ENCODE data around the gene CNIH3.

The CNIH3 gene

GRCh38 chr1:224666078-224666477, 50.0 kb downstream of the CNIH3 start:
- TF ChIP-seq MAX (IDR thresholded peaks at IDR 0.05; ENCODE audit: low read depth, low read length) (no peak), MYC (IDR thresholded peaks at IDR 0.05; ENCODE audit: low read depth, low read length) (no peak), CTCF (IDR thresholded peaks at IDR 0.05; ENCODE audit: low read depth, low read length) (no peak), POLR2A (IDR thresholded peaks at IDR 0.05; ENCODE audit: extremely low read depth, insufficient read length) (no peak)

GRCh38 chr1:224666913-224667312, 50.8 kb downstream of the CNIH3 start:
- TF ChIP-seq POLR2A (IDR thresholded peaks at IDR 0.05; ENCODE audit: extremely low read depth, insufficient read length) (no peak), MAX (IDR thresholded peaks at IDR 0.05; ENCODE audit: low read depth, low read length) (no peak), CTCF (IDR thresholded peaks at IDR 0.05; ENCODE audit: low read depth, low read length) (no peak), MYC (IDR thresholded peaks at IDR 0.05; ENCODE audit: low read depth, low read length) (no peak)
- H3K4me3 ChIP-seq (ENCODE audit: low read depth, low read length): no peak overlapping the region
- no peak for DNase-seq (ENCODE audit: low read depth)

More at GRCh38 chr1:224666078-224666477, 50.0 kb downstream of the CNIH3 start:
- no peak overlapping the region for H3K4me3 ChIP-seq (ENCODE audit: low read depth, low read length)
- no peak for DNase-seq (ENCODE audit: low read depth)

GRCh38 chr1:224668984-224669383, 52.9 kb downstream of the CNIH3 start:
- no peak for DNase-seq (ENCODE audit: low read depth)
- H3K4me3 ChIP-seq (ENCODE audit: low read depth, low read length): no peak overlapping the region
- TF ChIP-seq POLR2A (IDR thresholded peaks at IDR 0.05; ENCODE audit: extremely low read depth, insufficient read length): no peak
- TF ChIP-seq MAX (IDR thresholded peaks at IDR 0.05; ENCODE audit: low read depth, low read length): no peak
- TF ChIP-seq CTCF (IDR thresholded peaks at IDR 0.05; ENCODE audit: low read depth, low read length): no peak
- no peak for TF ChIP-seq MYC (IDR thresholded peaks at IDR 0.05; ENCODE audit: low read depth, low read length)

GRCh38 chr1:224669403-224669802, 53.3 kb downstream of the CNIH3 start:
- no peak overlapping the region for H3K4me3 ChIP-seq (ENCODE audit: low read depth, low read length)
- no peak for TF ChIP-seq MYC (IDR thresholded peaks at IDR 0.05; ENCODE audit: low read depth, low read length)

GRCh38 chr1:224670506-224670905, 54.4 kb downstream of the CNIH3 start:
- no peak for DNase-seq (ENCODE audit: low read depth)
- no peak overlapping the region for H3K4me3 ChIP-seq (ENCODE audit: low read depth, low read length)
- TF ChIP-seq MYC (IDR thresholded peaks at IDR 0.05; ENCODE audit: low read depth, low read length) (no peak), CTCF (IDR thresholded peaks at IDR 0.05; ENCODE audit: low read depth, low read length) (no peak), MAX (IDR thresholded peaks at IDR 0.05; ENCODE audit: low read depth, low read length) (no peak), POLR2A (IDR thresholded peaks at IDR 0.05; ENCODE audit: extremely low read depth, insufficient read length) (no peak)

More at GRCh38 chr1:224669403-224669802, 53.3 kb downstream of the CNIH3 start:
- DNase-seq (ENCODE audit: low read depth): no peak

GRCh38 chr1:224671076-224671475, 55.0 kb downstream of the CNIH3 start:
- H3K4me3 ChIP-seq (ENCODE audit: low read depth, low read length): no peak overlapping the region
- peak; percentile 40 for DNase-seq (ENCODE audit: low read depth)
- TF ChIP-seq CTCF (IDR thresholded peaks at IDR 0.05; ENCODE audit: low read depth, low read length) (no peak), MYC (IDR thresholded peaks at IDR 0.05; ENCODE audit: low read depth, low read length) (no peak), MAX (IDR thresholded peaks at IDR 0.05; ENCODE audit: low read depth, low read length) (no peak), POLR2A (IDR thresholded peaks at IDR 0.05; ENCODE audit: extremely low read depth, insufficient read length) (no peak)
